Activated CD4-positive, alpha-beta memory T cell treated with anti-CD3 and anti-CD28 coated beads, Interleukin-2, amount 10 ng/mL, durations not matched to agents 7 days and 5 days (primary cell): ENCODE measurements around the gene HOMER2. TPM values are rescaled to one million over a fixed set of nuclear protein-coding genes. Genes with fewer than 3 reads are reported as not detected.

Experiments used
- CTCF ChIA-PET: fragments of 350-600 bp; sonication (Branson Sonifier 250); formaldehyde crosslinking; loops from one replicate; lab custom pipeline; 2021; ENCODE audit warnings: antibody characterized with exemption, inconsistent platforms; lab: Charles Lee
- POLR2A ChIA-PET: fragments of 350-600 bp; sonication (Branson Sonifier 250); formaldehyde crosslinking; loops from one replicate; lab custom pipeline; 2021; ENCODE audit warnings: antibody characterized with exemption; lab: Charles Lee
- DNase-seq: peaks from one replicate; pipeline ENCODE4 v3.0.0-alpha.2; 2020
- H3K27ac Mint-ChIP-seq: one replicate; pipeline ENCODE4 v1.8.0; 2021; ENCODE audit warnings: mild to moderate bottlenecking, mixed read lengths
- H3K27me3 Mint-ChIP-seq: one replicate; pipeline ENCODE4 v1.8.0; 2021; ENCODE audit warnings: mixed read lengths
- H3K36me3 Mint-ChIP-seq: one replicate; pipeline ENCODE4 v1.8.0; 2021; ENCODE audit warnings: low read depth, mixed read lengths
- H3K4me1 Mint-ChIP-seq: one replicate; pipeline ENCODE4 v1.8.0; 2021; ENCODE audit warnings: mixed read lengths
- H3K4me3 Mint-ChIP-seq: one replicate; pipeline ENCODE4 v1.8.0; 2021; ENCODE audit warnings: mild to moderate bottlenecking, mixed read lengths
- H3K9me3 Mint-ChIP-seq: one replicate; pipeline ENCODE4 v1.8.0; 2021; ENCODE audit warnings: mixed read lengths
- total RNA-seq, 2 experiments: library from RNA; stranded (reverse); gene quantifications; one replicate each; pipeline ENCODE4 v1.2.3, GENCODE V29; 2021

Gene HOMER2
- total RNA-seq, 2 experiments from 2014 or later, result 20.0 to 26.0 TPM

DNA sequence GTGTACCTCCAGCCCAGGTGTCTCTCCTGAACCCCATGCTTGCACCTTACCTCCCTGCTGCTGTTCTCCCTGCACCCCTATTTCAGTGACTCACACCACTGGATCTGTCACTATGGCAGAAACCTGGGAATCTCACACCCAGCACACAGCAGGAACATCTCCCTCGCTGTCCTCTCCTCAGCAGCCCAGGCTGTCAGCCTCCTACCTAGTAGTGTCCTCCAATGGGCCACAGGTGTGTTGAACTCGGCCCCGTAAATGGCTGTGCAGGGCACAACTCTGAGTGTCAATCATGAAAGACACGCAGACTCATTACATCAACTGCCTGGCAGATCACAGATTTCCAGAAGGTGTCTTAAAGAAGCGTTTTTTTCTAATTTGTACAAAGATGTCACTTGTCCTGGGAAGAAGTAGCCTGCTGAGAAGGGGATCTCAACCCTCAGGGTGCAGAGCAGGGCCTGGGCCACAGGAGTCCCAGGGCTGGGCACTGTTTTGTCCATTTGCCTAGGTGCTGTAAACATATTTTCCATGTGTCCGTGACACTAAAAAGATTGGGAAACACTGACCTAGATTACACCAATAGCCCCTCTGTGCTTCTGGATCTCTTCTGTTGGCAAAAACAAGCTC, 33.8 kb downstream of the HOMER2 start:
- Mint-ChIP-seq H3K4me3 (no peak overlapping the region), H3K27ac (no peak overlapping the region), H3K4me1 (no peaks in the 10 kb centered on the region), H3K9me3 (no peaks in the 10 kb centered on the region), H3K27me3 (peaks cover 10% of the 10 kb centered on the region), H3K36me3 (no peaks in the 10 kb centered on the region)
- ChIA-PET CTCF (no interaction called here), POLR2A (no interaction called here)
- no peak for DNase-seq

DNA sequence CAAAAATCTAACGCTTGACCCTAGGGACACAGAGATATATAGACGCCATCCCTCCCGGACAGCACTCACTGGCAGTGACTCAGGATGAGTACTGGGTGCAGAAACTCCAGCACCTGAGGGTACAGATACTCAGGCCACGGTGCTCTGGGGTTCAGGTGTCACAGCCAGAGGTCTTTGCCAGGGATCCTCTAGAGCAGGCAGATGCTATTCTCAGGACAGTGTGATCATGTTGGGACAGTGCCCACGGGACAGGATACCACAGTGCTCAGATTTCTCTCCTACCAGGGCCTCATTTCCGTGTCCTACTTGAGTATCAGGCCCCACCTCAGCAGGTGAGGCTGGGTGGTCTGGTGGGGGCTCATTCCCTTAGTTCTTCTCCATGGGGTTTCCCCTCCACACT, 34.4 kb downstream of the HOMER2 start:
- ChIA-PET POLR2A (no interaction called here), CTCF (no interaction called here)
- Mint-ChIP-seq H3K27ac (no peak overlapping the region), H3K27me3 (peaks cover 10% of the 10 kb centered on the region), H3K4me1 (no peaks in the 10 kb centered on the region), H3K4me3 (no peak overlapping the region), H3K36me3 (no peaks in the 10 kb centered on the region), H3K9me3 (no peaks in the 10 kb centered on the region)
- DNase-seq, result no peak

DNA sequence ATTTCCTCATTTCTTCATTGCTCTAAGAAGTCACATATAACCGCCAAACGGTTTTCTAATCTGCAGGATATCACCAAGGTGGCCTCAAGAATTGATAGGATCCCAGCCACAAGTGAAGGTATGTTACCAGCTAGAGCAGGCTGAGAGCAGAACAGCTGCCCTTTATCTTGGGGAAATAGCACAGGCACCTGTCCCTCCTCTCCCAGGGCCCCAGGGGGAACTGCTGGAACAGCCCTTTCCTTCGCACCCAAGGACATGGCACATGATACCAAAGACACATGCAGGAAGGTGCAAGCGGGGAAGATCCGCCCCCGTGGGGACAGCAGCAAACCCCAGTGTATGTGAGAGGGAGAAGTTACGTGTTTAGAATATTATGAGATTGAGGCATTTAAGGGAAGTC, 35.3 kb downstream of the HOMER2 start:
- Mint-ChIP-seq H3K4me3 (no peak overlapping the region), H3K36me3 (no peaks in the 10 kb centered on the region), H3K4me1 (no peaks in the 10 kb centered on the region), H3K9me3 (no peaks in the 10 kb centered on the region), H3K27me3 (peaks cover 8% of the 10 kb centered on the region), H3K27ac (no peak overlapping the region)
- ChIA-PET CTCF (no interaction called here), POLR2A (no interaction called here)
- no peak for DNase-seq

DNA sequence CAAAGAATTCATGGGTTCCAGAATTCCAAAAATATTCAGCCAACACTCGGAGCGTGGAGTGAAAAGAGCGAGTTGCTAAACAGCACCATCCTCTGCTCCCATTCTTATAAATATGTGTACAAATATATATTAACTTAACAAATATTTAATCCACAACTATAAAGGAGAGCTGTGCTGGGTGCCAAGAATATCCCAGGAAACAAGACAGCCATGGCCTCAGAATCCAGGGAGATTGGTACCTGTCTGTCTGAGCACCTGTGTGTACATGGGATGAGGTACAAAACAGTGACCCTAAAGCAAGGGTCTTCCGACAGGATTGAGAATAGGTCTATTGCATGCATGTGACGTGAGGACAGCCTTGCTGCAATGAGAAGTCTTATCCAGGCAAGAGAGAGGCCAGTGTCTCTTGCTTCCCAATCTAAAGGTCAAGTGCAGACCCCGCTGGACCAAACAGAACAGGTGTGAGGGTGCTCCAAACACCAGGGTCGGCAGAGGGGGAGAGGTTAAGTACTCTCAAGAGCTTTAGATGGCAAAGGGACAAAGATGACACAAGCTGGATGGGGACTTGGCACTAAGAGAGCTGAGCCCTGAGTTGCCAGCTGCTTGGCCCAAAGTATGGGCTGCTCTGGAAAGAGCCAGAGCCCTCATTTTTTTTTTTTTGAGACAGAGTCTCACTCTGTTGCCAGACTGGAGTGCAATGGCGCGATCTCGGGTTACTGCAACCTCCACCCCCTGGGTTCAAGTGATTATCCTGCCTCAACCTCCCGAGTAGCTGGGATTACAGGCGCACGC, 36.2 kb downstream of the HOMER2 start:
- Mint-ChIP-seq H3K36me3 (no peaks in the 10 kb centered on the region), H3K9me3 (no peaks in the 10 kb centered on the region), H3K27ac (no peak overlapping the region), H3K27me3 (peaks cover 9% of the 10 kb centered on the region), H3K4me3 (no peak overlapping the region), H3K4me1 (no peaks in the 10 kb centered on the region)
- DNase-seq, result no peak
- CTCF ChIA-PET, result no interaction called here
- POLR2A ChIA-PET, result no interaction called here

DNA sequence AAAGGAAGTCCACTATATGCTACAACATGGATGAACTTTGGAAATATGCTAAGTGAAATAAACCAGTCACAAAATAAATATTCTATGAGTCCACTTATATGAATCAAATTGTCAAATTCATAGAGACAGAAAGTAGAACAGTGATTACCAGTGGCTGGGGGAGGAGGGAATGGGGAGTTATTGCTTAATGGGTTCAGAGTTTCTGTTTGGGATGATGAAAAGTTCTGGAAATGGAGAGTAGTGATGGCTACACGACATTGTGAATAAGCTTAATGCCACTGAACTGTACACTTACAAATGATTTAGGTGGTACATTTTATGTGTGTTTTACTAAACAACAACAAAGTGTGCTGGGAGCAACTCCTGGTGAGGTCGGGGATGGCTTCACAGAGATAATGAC, 38.1 kb downstream of the HOMER2 start:
- H3K4me1 Mint-ChIP-seq, result no peaks in the 10 kb centered on the region
- no peak for DNase-seq
- CTCF ChIA-PET, result no interaction called here
- no peaks in the 10 kb centered on the region for H3K36me3 Mint-ChIP-seq
- POLR2A ChIA-PET, result no interaction called here
- H3K4me3 Mint-ChIP-seq, result no peak overlapping the region
- peaks cover under 1% of the 10 kb centered on the region for H3K9me3 Mint-ChIP-seq
- H3K27me3 Mint-ChIP-seq, result peaks cover 8% of the 10 kb centered on the region
- no peak overlapping the region for H3K27ac Mint-ChIP-seq

DNA sequence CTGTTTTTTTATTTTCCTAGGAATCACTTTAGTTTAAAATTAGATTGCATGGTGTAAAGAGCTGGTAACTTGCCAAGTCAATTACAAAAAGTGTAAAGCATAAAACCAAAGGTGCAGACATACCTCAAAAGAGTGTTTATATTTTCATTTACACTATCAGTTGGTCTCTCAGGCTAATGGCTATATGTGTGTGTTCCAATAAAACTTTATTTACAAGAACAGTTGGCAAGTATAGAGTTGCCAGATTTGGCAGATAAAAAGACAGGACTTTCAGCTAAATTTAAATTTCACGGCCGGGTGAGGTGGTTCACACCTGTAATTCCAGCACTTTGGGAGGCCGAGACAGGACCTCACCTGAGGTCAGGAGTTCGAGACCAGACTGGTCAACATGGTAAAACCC, 41.1 kb downstream of the HOMER2 start:
- CTCF ChIA-PET, result no interaction called here
- H3K27ac Mint-ChIP-seq, result no peak overlapping the region
- peaks cover 23% of the 10 kb centered on the region for H3K27me3 Mint-ChIP-seq
- H3K9me3 Mint-ChIP-seq, result peaks cover 9% of the 10 kb centered on the region
- no peaks in the 10 kb centered on the region for H3K4me1 Mint-ChIP-seq
- no peak overlapping the region for H3K4me3 Mint-ChIP-seq
- no peaks in the 10 kb centered on the region for H3K36me3 Mint-ChIP-seq
- no peak for DNase-seq
- POLR2A ChIA-PET, result no interaction called here

DNA sequence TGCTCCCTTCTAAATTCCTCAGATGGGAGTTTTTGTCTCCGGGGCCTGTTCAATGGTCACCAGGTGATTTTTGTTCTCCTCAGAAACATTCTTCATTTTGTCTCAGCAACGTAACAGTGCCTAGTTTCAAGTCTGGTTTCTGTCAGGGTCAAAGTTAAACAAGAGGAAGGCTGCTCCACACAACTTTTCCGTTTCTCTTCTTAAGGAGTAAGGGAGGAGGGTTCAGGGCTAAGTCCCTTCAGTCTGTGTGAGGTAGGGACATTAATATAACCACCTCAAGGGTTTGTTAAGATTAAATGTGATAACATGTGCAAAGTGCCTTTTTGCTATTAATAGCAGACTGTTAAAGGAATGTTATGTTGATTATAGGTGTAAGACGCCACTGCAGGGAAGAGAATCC, 41.8 kb downstream of the HOMER2 start:
- H3K4me1 Mint-ChIP-seq, result no peaks in the 10 kb centered on the region
- ChIA-PET CTCF (no interaction called here), POLR2A (no interaction called here)
- peaks cover 9% of the 10 kb centered on the region for H3K9me3 Mint-ChIP-seq
- peaks cover 23% of the 10 kb centered on the region for H3K27me3 Mint-ChIP-seq
- H3K4me3 Mint-ChIP-seq, result no peak overlapping the region
- no peak overlapping the region for H3K27ac Mint-ChIP-seq
- H3K36me3 Mint-ChIP-seq, result no peaks in the 10 kb centered on the region
- no peak for DNase-seq

DNA sequence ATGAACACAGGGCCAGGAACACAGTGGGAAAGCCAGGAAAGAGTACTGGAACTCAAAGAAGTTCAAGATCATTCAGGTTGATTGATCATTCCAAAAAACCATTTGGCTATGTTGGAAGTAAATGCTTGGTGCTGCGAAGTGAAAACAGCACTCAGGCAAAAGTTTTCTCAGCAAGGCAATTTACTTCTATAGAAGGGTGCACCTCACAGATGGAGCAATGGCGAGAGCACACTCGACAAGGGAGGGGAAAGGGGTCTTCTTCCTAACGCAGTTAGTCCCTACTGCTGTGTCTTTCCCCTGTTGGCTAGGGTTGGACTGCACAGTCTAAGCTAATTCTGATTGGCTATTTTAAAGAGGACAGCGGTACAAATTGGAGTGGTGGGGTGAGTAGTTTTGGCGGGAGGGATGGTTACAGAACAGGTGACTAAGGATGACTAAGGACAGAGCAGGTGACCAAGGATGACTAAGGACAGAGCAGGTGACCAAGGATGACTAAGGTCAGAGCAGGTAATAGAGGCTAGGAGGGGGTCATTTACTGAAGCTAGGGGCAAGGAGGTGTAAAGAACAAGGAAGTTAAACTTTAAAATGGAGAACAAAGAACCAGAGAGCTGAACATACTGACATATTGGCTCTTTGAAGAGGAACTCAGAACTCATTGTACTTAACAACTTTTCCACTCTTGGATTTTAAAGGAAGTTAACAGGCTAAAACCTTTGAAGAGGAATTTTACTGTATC, 43.3 kb downstream of the HOMER2 start:
- Mint-ChIP-seq H3K4me3 (no peak overlapping the region), H3K4me1 (no peaks in the 10 kb centered on the region), H3K36me3 (no peaks in the 10 kb centered on the region), H3K27ac (no peak overlapping the region), H3K27me3 (peaks cover 19% of the 10 kb centered on the region), H3K9me3 (peaks cover 9% of the 10 kb centered on the region)
- no peak for DNase-seq
- POLR2A ChIA-PET, result no interaction called here
- CTCF ChIA-PET, result no interaction called here

DNA sequence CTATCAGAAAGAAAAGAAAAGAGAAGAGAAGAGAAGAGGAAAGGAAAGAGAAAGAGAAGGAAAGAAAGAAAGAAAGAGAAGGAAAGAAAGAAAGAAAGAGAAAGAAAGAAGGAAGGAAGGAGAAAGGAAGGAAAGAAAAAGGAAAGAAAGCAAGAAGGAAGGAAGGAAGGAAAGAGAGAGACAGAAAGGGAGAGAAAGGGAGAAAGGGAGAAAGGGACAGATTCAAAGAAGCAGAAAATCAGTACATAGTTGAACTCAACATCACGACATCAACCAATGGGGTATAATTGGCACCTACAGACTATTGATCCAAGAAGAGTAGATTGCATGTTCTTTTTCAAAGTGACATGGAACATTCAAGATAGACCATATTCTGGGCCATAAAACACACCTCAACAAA, 45.2 kb downstream of the HOMER2 start:
- DNase-seq, result no peak
- Mint-ChIP-seq H3K27me3 (peaks cover 19% of the 10 kb centered on the region), H3K36me3 (no peaks in the 10 kb centered on the region), H3K9me3 (peaks cover 9% of the 10 kb centered on the region), H3K4me1 (no peaks in the 10 kb centered on the region), H3K27ac (no peak overlapping the region), H3K4me3 (no peak overlapping the region)
- ChIA-PET CTCF (no interaction called here), POLR2A (no interaction called here)

DNA sequence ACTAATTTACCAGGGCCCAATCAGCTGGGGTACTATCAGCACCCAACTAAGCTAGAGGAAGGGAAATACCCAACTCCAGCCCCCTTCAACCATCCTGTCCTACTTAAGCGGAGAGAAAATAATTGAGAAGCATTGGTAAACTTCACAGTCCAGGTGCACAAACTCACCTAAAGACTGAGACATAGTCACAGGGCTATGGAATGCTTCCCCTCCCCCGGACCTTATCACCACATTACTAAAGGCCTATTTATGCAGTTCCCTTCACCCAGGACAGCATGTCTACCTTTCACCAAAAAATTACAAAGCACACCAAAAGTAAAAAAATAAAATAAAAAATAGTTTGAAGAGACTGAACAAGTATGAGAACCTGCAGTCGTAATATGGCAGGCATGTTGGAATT, 47.9 kb downstream of the HOMER2 start:
- peaks cover 2% of the 10 kb centered on the region for H3K4me1 Mint-ChIP-seq
- H3K36me3 Mint-ChIP-seq, result no peaks in the 10 kb centered on the region
- DNase-seq, result no peak
- CTCF ChIA-PET, result no interaction called here
- POLR2A ChIA-PET, result no interaction called here
- no peak overlapping the region for H3K27ac Mint-ChIP-seq
- H3K4me3 Mint-ChIP-seq, result no peak overlapping the region
- peaks cover 9% of the 10 kb centered on the region for H3K9me3 Mint-ChIP-seq
- H3K27me3 Mint-ChIP-seq, result peaks cover 17% of the 10 kb centered on the region

DNA sequence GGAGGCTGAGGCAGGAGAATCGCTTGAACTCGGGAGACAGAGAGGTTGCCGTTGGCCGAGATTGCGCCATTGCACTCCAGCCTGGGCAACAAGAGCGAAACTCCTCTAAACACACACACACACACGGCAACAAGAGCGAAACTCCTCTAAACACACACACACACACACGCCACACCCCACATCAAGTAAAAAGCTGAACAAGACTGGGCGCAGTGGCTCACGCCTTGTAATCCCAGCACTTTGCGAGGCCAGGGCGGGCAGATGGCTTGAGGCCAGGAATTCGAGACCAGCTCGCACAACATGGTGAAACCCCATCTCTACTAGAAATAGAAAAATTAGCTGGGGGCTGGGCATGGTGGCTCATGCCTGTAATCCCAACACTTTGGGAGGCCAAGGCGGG, 49.0 kb downstream of the HOMER2 start:
- CTCF ChIA-PET, result no interaction called here

DNA sequence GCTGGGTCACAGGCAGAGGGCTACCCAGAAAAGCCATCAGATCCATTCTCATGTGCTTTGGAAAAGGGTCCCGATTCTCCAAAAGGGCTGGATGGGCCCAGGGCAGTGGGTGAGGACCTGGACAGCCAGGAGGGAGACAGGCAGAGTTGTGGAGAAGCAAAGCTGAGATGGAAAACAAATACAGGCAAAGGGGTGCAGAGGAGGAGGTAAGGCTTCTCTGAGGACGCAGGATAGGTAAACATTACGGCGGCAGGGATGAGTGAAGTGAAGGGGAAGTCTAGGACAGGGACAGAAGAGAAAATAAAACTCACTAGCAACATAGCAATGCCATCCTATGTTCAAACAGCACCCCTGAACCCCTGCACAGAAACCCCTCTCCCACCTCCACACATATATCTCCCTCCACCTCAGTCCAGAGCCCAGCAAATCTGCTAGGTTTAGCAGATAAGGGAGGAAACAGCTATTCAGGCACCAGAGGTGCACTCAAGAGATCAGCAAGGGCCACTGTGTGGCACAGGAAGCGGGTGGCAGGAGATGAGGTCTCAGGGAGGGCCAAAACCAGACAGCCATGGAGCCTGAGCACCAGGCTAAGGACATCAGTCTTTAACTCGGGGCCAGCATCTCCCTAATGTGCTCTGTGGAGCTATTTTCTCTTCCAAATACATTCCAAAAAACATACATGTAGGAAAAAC, 51.3 kb downstream of the HOMER2 start:
- no peak overlapping the region for H3K4me3 Mint-ChIP-seq
- CTCF ChIA-PET, result no interaction called here
- H3K4me1 Mint-ChIP-seq, result peaks cover 2% of the 10 kb centered on the region
- no peak overlapping the region for H3K27ac Mint-ChIP-seq
- peaks cover 6% of the 10 kb centered on the region for H3K27me3 Mint-ChIP-seq
- POLR2A ChIA-PET, result no interaction called here
- no peak for DNase-seq
- no peaks in the 10 kb centered on the region for H3K36me3 Mint-ChIP-seq
- no peaks in the 10 kb centered on the region for H3K9me3 Mint-ChIP-seq

More for the DNA sequence above, 49.0 kb downstream of the HOMER2 start:
- Mint-ChIP-seq H3K27ac (no peak overlapping the region), H3K27me3 (peaks cover 14% of the 10 kb centered on the region), H3K9me3 (no peaks in the 10 kb centered on the region), H3K4me3 (no peak overlapping the region), H3K36me3 (no peaks in the 10 kb centered on the region), H3K4me1 (peaks cover 2% of the 10 kb centered on the region)
- POLR2A ChIA-PET, result no interaction called here
- no peak for DNase-seq

DNA sequence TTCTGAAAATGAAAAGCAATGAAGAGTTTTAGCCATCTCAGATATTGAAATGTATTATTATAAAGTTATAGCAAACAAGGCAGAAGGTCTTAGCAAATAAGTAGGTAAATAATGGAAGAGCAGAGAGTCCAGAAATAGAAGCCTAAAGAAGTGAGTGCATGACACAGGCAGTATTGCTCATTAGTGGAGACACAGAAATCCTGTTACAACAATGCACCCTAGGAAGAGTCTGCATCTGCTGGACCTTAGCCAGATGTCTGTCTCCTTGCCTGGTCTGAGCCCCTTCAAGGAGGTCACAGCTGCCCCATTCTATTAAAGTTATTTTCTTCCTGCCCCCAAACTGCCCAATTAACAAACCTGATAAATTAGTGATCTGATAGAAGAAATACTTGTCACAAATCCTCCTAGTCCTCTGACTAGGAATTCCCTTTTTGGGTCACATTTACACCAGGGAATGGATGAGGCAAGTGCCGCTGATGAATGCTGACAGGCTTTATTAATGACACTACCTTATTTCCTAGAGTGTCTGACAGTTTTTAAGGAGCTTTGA, 51.9 kb downstream of the HOMER2 start:
- Mint-ChIP-seq H3K4me1 (peaks cover 2% of the 10 kb centered on the region), H3K4me3 (no peak overlapping the region), H3K9me3 (no peaks in the 10 kb centered on the region), H3K27me3 (peaks cover 6% of the 10 kb centered on the region), H3K27ac (no peak overlapping the region), H3K36me3 (no peaks in the 10 kb centered on the region)
- no peak for DNase-seq
- POLR2A ChIA-PET, result no interaction called here
- CTCF ChIA-PET, result no interaction called here
